Mesenchymal stem cell (in vitro differentiated cells and primary cell): ENCODE data around the gene ARHGAP12.
A peak's percentile ranks its signal among the peaks of the same experiment; 100 is the strongest.

ENCODE experiments used
- DNase-seq: peaks from one replicate; pipeline ENCODE4 v3.0.0-alpha.2; 2013
- H2AFZ ChIP-seq: one replicate; pipeline ENCODE4 v1.6.1; 2013; ENCODE audit warnings: low read depth, mild to moderate bottlenecking, control low read depth, inconsistent platforms, low read length, moderate library complexity
- H2AK5ac ChIP-seq: 2 replicates; pipeline ENCODE4 v1.6.1; 2013; ENCODE audit warnings: low read length, moderate library complexity, mild to moderate bottlenecking, inconsistent platforms; ENCODE audit not compliant: severe bottlenecking
- H2BK120ac ChIP-seq: one replicate; pipeline ENCODE4 v1.6.1; 2013; ENCODE audit warnings: low read depth, mild to moderate bottlenecking, inconsistent platforms, low read length, moderate library complexity
- H2BK12ac ChIP-seq, 2 experiments: one replicate each; pipeline ENCODE4 v1.6.1; 2013; ENCODE audit warnings: inconsistent platforms in 2 of 2, low read length in 2 of 2, mild to moderate bottlenecking in 2 of 2, moderate library complexity in 2 of 2, control low read depth in 1 of 2
- H2BK15ac ChIP-seq: one replicate; pipeline ENCODE4 v1.6.1; 2013; ENCODE audit warnings: mild to moderate bottlenecking, low read depth, inconsistent platforms; ENCODE audit not compliant: poor library complexity, severe bottlenecking
- H2BK5ac ChIP-seq: 2 replicates; pipeline ENCODE4 v1.6.1; 2013; ENCODE audit warnings: low read depth, mild to moderate bottlenecking, low read length, control low read depth, inconsistent platforms; ENCODE audit not compliant: poor library complexity, severe bottlenecking
- H3K14ac ChIP-seq, 2 experiments: one replicate each; pipeline ENCODE4 v1.6.1; 2013; ENCODE audit warnings: inconsistent platforms in 2 of 2, low read length in 2 of 2, control low read depth in 1 of 2, mild to moderate bottlenecking in 1 of 2, moderate library complexity in 1 of 2
- H3K18ac ChIP-seq, 2 experiments: one replicate each; pipeline ENCODE4 v1.6.1; 2013; ENCODE audit warnings: inconsistent platforms in 2 of 2, low read length in 2 of 2, control low read depth in 1 of 2, low read depth in 1 of 2, mild to moderate bottlenecking in 1 of 2
- H3K23ac ChIP-seq, 2 experiments: one replicate each; pipeline ENCODE4 v1.6.1; 2013; ENCODE audit warnings: inconsistent platforms in 2 of 2, low read length in 2 of 2, mild to moderate bottlenecking in 2 of 2, moderate library complexity in 2 of 2, control low read depth in 1 of 2
- H3K27ac ChIP-seq: 2 replicates; pipeline ENCODE4 v1.5.1; 2013; ENCODE audit warnings: mild to moderate bottlenecking, moderate library complexity, low read length, control low read depth, inconsistent platforms; ENCODE audit not compliant: poor library complexity, severe bottlenecking
- H3K27me3 ChIP-seq, 2 experiments: 2 replicates each; pipeline versions ENCODE4 v1.6.1 to v1.7.0; 2013; ENCODE audit warnings: low read length in 2 of 2, mild to moderate bottlenecking in 2 of 2, moderate library complexity in 2 of 2, control low read depth in 1 of 2, inconsistent platforms in 1 of 2; ENCODE audit not compliant: control insufficient read depth in 1 of 2, insufficient read depth in 1 of 2
- H3K36me3 ChIP-seq, 2 experiments: 2 replicates each; pipeline versions ENCODE4 v1.6.1 to v1.7.0; 2013; ENCODE audit warnings: low read length in 2 of 2, control low read depth in 1 of 2, inconsistent platforms in 1 of 2, low read depth in 1 of 2, mild to moderate bottlenecking in 1 of 2; ENCODE audit not compliant: insufficient read depth in 2 of 2, control insufficient read depth in 1 of 2
- H3K4ac ChIP-seq, 2 experiments: one replicate each; pipeline ENCODE4 v1.6.1; 2013; ENCODE audit warnings: inconsistent platforms in 2 of 2, low read length in 2 of 2, mild to moderate bottlenecking in 2 of 2, moderate library complexity in 2 of 2, control low read depth in 1 of 2, low read depth in 1 of 2
- H3K4me1 ChIP-seq: 2 replicates; pipeline ENCODE4 v1.6.1; 2013; ENCODE audit warnings: low read depth, low read length, control low read depth; ENCODE audit not compliant: control insufficient read depth, insufficient read depth
- H3K4me2 ChIP-seq: 2 replicates; pipeline ENCODE4 v1.6.1; 2013; ENCODE audit warnings: low read length, mild to moderate bottlenecking, inconsistent platforms; ENCODE audit not compliant: poor library complexity, severe bottlenecking
- H3K4me3 ChIP-seq, 2 experiments: 2 replicates each; pipeline versions ENCODE4 v1.5.1 to v1.7.0; 2013; ENCODE audit warnings: low read length in 2 of 2, mild to moderate bottlenecking in 2 of 2, control low read depth in 1 of 2, low read depth in 1 of 2; ENCODE audit not compliant: insufficient read depth in 1 of 2
- H3K79me1 ChIP-seq: replicated peaks from 2 replicates; pipeline ENCODE4 v1.6.1; 2013; ENCODE audit warnings: mild to moderate bottlenecking, control low read depth, low read length, inconsistent platforms; ENCODE audit not compliant: poor library complexity, severe bottlenecking
- H3K9ac ChIP-seq: 2 replicates; pipeline ENCODE4 v1.7.0; 2013; ENCODE audit warnings: mild to moderate bottlenecking, low read length, moderate library complexity
- H3K9me3 ChIP-seq: 2 replicates; pipeline ENCODE4 v1.7.0; 2013; ENCODE audit warnings: mild to moderate bottlenecking, low read length; ENCODE audit not compliant: control insufficient read depth
- H4K8ac ChIP-seq: one replicate; pipeline ENCODE4 v1.6.1; 2013; ENCODE audit warnings: inconsistent platforms, mild to moderate bottlenecking, low read length, moderate library complexity
- H4K91ac ChIP-seq: one replicate; pipeline ENCODE4 v1.6.1; 2013; ENCODE audit warnings: mild to moderate bottlenecking, low read length, inconsistent platforms
- WGBS: methylation state at CpG from one replicate; pipeline ENCODE4 v1.1.7; 2013; ENCODE audit warnings: mixed read lengths; 5-methylcytosine and 5-hydroxymethylcytosine counted together

The ARHGAP12 gene

DNA sequence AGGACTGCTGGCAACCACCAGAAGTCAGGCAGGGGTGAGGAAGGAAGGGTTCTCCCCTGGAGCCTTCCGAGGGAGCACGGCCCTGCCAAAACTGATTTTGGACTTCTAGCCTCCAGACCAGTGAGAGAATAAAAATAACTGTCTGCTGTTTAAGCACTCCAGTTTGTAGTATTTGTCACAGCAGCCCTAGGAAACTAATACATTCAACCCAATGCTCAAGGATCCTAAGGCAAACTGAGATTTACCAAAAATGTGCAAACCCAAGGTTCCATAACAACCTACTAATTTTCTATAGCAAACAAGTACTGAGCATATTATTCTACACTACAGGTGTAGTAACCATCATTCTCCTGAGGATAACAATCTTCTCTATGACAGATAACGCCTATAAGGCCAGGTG, 18.6 kb downstream of the ARHGAP12 start:
- Histone ChIP-seq H3K4me1 (peaks cover 5% of the 10 kb centered on the region), H3K4me2 (no peak overlapping the region), H4K91ac (no peak overlapping the region), H2AK5ac (no peak overlapping the region), H3K14ac (no peak overlapping the region), H3K23ac (no peak overlapping the region), H3K9me3 (no peaks in the 10 kb centered on the region), H3K27ac (no peak overlapping the region), H3K79me1 (peaks cover 24% of the 10 kb centered on the region), H2BK120ac (no peak overlapping the region), H2BK5ac (no peak overlapping the region), H2AFZ (no peak overlapping the region), H3K18ac (no peak overlapping the region), H2BK12ac (no peak overlapping the region), H3K4ac (no peak overlapping the region), H3K27me3 (no peaks in the 10 kb centered on the region), H4K8ac (no peak overlapping the region), H3K9ac (no peak overlapping the region), H3K36me3 (peaks cover 0 to 30% of the 10 kb centered on the region in 2 experiments), H2BK15ac (no peak overlapping the region), H3K4me3 (no peak overlapping the region)
- no peak for DNase-seq
- WGBS: 100% methylated on average over 2 of the region's 3 CpGs

- WGBS: 94% methylated on average over 7 of the region's 7 CpGs
- peaks cover 5% of the 10 kb centered on the region for H3K4me1 ChIP-seq
- no peak overlapping the region for H2BK5ac ChIP-seq
- H3K23ac ChIP-seq: peak overlapping the region in 1 of 2 experiments; percentile 72
- peak overlapping the region; percentile 48 for H3K9ac ChIP-seq
- H3K4ac ChIP-seq: no peak overlapping the region
- H3K27me3 ChIP-seq: no peaks in the 10 kb centered on the region
- H3K27ac ChIP-seq: no peak overlapping the region
- no peak overlapping the region for H4K8ac ChIP-seq
- H2BK120ac ChIP-seq: no peak overlapping the region
- no peak overlapping the region for H3K4me2 ChIP-seq
- H2BK12ac ChIP-seq: no peak overlapping the region
- no peak overlapping the region for H3K18ac ChIP-seq
- H3K9me3 ChIP-seq: no peaks in the 10 kb centered on the region
- no peak for DNase-seq
- no peak overlapping the region for H2AFZ ChIP-seq
- H2BK15ac ChIP-seq: no peak overlapping the region
- no peak overlapping the region for H3K14ac ChIP-seq
- peaks cover 24% of the 10 kb centered on the region for H3K79me1 ChIP-seq
- no peak overlapping the region for H2AK5ac ChIP-seq
- H3K36me3 ChIP-seq: peaks cover 0 to 27% of the 10 kb centered on the region in 2 experiments
- no peak overlapping the region for H4K91ac ChIP-seq
- no peak overlapping the region for H3K4me3 ChIP-seq
Measured at GRCh38 chr10:31908157-31908556, 20.5 kb downstream of the ARHGAP12 start.

DNA sequence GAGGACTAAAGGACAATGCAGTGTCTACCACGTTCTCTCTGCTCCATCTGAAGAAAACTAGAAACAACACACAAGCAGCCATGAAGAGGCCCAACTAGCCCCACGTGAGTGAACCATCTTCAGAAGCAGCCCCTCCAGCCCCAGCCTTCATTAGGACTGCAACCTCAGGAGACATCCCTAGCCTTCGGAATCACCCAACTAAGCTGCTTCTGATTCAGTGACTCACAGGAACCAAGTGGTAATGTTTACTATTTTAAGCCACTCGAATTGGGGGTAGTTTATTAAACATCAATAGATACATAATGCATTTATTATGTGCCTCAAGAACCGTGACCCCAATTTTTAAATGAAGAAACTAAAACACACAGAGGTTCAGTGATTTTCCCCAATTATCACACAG, 22.6 kb downstream of the ARHGAP12 start:
- Histone ChIP-seq H2BK15ac (no peak overlapping the region), H4K91ac (no peak overlapping the region), H3K27me3 (no peaks in the 10 kb centered on the region)

GRCh38 chr10:31905586-31905985, 23.0 kb downstream of the ARHGAP12 start:
- no CpG with 5 or more reads among the region's 1 CpG for WGBS
- H3K14ac ChIP-seq: peak overlapping the region in 1 of 2 experiments; percentile 41

More for the DNA sequence above, 22.6 kb downstream of the ARHGAP12 start:
- Histone ChIP-seq H3K36me3 (peaks cover 3 to 39% of the 10 kb centered on the region in 2 experiments), H2BK120ac (no peak overlapping the region), H2BK12ac (no peak overlapping the region), H3K79me1 (peaks cover 25% of the 10 kb centered on the region), H3K4me2 (no peak overlapping the region), H3K9me3 (no peaks in the 10 kb centered on the region), H3K14ac (peak overlapping the region in 1 of 2 experiments; percentile 41), H2AK5ac (no peak overlapping the region), H4K8ac (no peak overlapping the region), H2AFZ (no peak overlapping the region), H3K23ac (no peak overlapping the region), H3K4ac (no peak overlapping the region), H3K27ac (no peak overlapping the region), H3K18ac (peak overlapping the region in 1 of 2 experiments; percentile 11), H3K4me1 (peaks cover 3% of the 10 kb centered on the region), H2BK5ac (no peak overlapping the region), H3K4me3 (no peak overlapping the region), H3K9ac (no peak overlapping the region)
- peak; percentile 40 for DNase-seq
- 83% methylated on average over 3 of the region's 5 CpGs for WGBS

More at GRCh38 chr10:31905586-31905985, 23.0 kb downstream of the ARHGAP12 start:
- H3K4me3 ChIP-seq: no peak overlapping the region
- H3K36me3 ChIP-seq: peaks cover 6 to 40% of the 10 kb centered on the region in 2 experiments
- H3K27me3 ChIP-seq: no peaks in the 10 kb centered on the region
- H2BK15ac ChIP-seq: no peak overlapping the region
- H3K23ac ChIP-seq: no peak overlapping the region
- DNase-seq: no peak
- no peak overlapping the region for H3K4ac ChIP-seq
- H3K4me2 ChIP-seq: no peak overlapping the region
- H4K8ac ChIP-seq: no peak overlapping the region
- H3K9me3 ChIP-seq: no peaks in the 10 kb centered on the region
- H3K4me1 ChIP-seq: peaks cover 3% of the 10 kb centered on the region
- peaks cover 28% of the 10 kb centered on the region for H3K79me1 ChIP-seq
- H2AK5ac ChIP-seq: no peak overlapping the region
- H2BK120ac ChIP-seq: no peak overlapping the region
- no peak overlapping the region for H2BK5ac ChIP-seq
- H2BK12ac ChIP-seq: no peak overlapping the region
- H3K18ac ChIP-seq: peak overlapping the region in 1 of 2 experiments; percentile 11
- no peak overlapping the region for H3K27ac ChIP-seq
- no peak overlapping the region for H4K91ac ChIP-seq
- H2AFZ ChIP-seq: no peak overlapping the region
- H3K9ac ChIP-seq: no peak overlapping the region
